ENCODE results near the gene SBDS.
"Not testable (repeated sequence)": the region's sequence is repeated elsewhere in the genome, so short reads cannot be mapped to it uniquely, and the experiment has no call there.

DNA sequence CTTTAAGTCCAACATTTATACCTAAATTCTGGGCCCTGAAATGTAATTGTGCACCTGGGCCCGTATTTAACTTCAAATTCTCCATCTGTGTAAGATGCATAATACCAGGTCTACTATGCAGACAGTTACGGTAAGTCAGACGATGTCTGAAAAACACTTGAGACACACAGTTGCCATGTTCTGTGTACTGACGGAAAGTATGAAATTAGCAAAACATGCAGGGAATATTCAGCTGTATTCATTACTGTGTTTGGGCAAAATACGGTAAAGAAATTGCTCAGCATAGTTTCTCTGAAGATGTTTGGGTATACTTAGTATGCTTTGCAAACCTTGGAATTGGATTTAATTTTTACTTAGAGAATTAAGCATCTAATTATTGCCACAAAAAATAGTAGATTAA, 17.1 kb downstream of the SBDS start:
- TF ChIP-seq, protein P1, sequence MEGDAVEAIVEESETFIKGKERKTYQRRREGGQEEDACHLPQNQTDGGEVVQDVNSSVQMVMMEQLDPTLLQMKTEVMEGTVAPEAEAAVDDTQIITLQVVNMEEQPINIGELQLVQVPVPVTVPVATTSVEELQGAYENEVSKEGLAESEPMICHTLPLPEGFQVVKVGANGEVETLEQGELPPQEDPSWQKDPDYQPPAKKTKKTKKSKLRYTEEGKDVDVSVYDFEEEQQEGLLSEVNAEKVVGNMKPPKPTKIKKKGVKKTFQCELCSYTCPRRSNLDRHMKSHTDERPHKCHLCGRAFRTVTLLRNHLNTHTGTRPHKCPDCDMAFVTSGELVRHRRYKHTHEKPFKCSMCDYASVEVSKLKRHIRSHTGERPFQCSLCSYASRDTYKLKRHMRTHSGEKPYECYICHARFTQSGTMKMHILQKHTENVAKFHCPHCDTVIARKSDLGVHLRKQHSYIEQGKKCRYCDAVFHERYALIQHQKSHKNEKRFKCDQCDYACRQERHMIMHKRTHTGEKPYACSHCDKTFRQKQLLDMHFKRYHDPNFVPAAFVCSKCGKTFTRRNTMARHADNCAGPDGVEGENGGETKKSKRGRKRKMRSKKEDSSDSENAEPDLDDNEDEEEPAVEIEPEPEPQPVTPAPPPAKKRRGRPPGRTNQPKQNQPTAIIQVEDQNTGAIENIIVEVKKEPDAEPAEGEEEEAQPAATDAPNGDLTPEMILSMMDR (conservative IDR thresholded peaks at IDR 0.05; ENCODE audit: low read depth, low read length): not testable (repeated sequence)
- not testable (repeated sequence) for TF ChIP-seq CEBPB (IDR thresholded peaks at IDR 0.05; ENCODE audit: low read depth, low read length); RFX5 (IDR thresholded peaks at IDR 0.05; ENCODE audit: low read depth, low read length); POLR2A (IDR thresholded peaks at IDR 0.05; ENCODE audit: low read depth, low read length); MAFK (IDR thresholded peaks at IDR 0.05; ENCODE audit: low read depth, low read length); RCOR1 (IDR thresholded peaks at IDR 0.05; ENCODE audit: insufficient replicate concordance, low read length); CHD1 (IDR thresholded peaks at IDR 0.05; ENCODE audit: low read depth, low read length); BHLHE40 (IDR thresholded peaks at IDR 0.05; ENCODE audit: low read depth, low read length); SMC3 (IDR thresholded peaks at IDR 0.05; ENCODE audit: low read depth, low read length)
- TF ChIP-seq, protein P2, sequence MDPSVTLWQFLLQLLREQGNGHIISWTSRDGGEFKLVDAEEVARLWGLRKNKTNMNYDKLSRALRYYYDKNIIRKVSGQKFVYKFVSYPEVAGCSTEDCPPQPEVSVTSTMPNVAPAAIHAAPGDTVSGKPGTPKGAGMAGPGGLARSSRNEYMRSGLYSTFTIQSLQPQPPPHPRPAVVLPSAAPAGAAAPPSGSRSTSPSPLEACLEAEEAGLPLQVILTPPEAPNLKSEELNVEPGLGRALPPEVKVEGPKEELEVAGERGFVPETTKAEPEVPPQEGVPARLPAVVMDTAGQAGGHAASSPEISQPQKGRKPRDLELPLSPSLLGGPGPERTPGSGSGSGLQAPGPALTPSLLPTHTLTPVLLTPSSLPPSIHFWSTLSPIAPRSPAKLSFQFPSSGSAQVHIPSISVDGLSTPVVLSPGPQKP (IDR thresholded peaks at IDR 0.05; ENCODE audit: borderline replicate concordance, low read depth, low read length): not testable (repeated sequence)

Data from IMR-90 (cell line).